B cell (primary cell): ENCODE results near the gene LSMEM2. TPM values are rescaled to one million over a fixed set of nuclear protein-coding genes. Genes with fewer than 3 reads are reported as not detected.
A peak's percentile ranks its signal among the peaks of the same experiment; 100 is the strongest.
"Not testable (repeated sequence)": the region's sequence is repeated elsewhere in the genome, so short reads cannot be mapped to it uniquely, and the experiment has no call there.

Source experiments
- ATAC-seq: fragments of 200-7000 bp; cut with Tn5 transposase; one replicate; pipeline ENCODE4 v1.10.0; 2021; ENCODE audit warnings: low read depth, mild to moderate bottlenecking, moderate number of reproducible peaks, moderate library complexity
- CTCF ChIA-PET: fragments of 350-600 bp; sonication (Branson Sonifier 250); formaldehyde crosslinking; loops from one replicate; lab custom pipeline; 2021; ENCODE audit warnings: antibody characterized with exemption, inconsistent platforms; lab: Charles Lee
- POLR2A ChIA-PET: fragments of 350-600 bp; sonication (Branson Sonifier 250); formaldehyde crosslinking; loops from one replicate; lab custom pipeline; 2021; ENCODE audit warnings: antibody characterized with exemption; lab: Charles Lee
- DNase-seq: peaks from one replicate; pipeline ENCODE4 v3.0.0; 2013
- H2AFZ ChIP-seq: 2 replicates; pipeline ENCODE4 v1.6.1; 2012; ENCODE audit warnings: mild to moderate bottlenecking, low read depth, low read length; ENCODE audit not compliant: insufficient read depth, poor library complexity, severe bottlenecking
- H3K27ac ChIP-seq, 2 donors: 1 replicate in 1 of 2; 2 replicates in 1 of 2; pipeline ENCODE4 v1.5.1; 2012 to 2013; ENCODE audit warnings: low read length in 2 of 2, mild to moderate bottlenecking in 2 of 2, moderate library complexity in 1 of 2
- H3K27me3 ChIP-seq, 4 experiments: fragments of 200-600 bp in 1 of 4; sonication (generic) in 1 of 4; replicated peaks in 1 of 4; 1 replicate in 2 of 4; 2 replicates in 2 of 4; pipeline versions ENCODE4 v1.6.1 to v1.7.0; 2013 to 2016; ENCODE audit warnings: low read length in 3 of 4, mild to moderate bottlenecking in 2 of 4, mixed read lengths in 1 of 4, moderate library complexity in 1 of 4; ENCODE audit not compliant: insufficient read depth in 4 of 4, control insufficient read depth in 3 of 4; ENCODE audit errors: control extremely low read depth in 1 of 4
- H3K36me3 ChIP-seq, 2 experiments: replicated peaks in 1 of 2; 1 replicate in 1 of 2; 2 replicates in 1 of 2; pipeline versions ENCODE4 v1.6.1 to v1.7.1; 2013; ENCODE audit warnings: low read length in 1 of 2; ENCODE audit not compliant: insufficient read depth in 2 of 2, control insufficient read depth in 1 of 2; ENCODE audit errors: control extremely low read depth in 1 of 2, extremely low read depth in 1 of 2
- H3K4me1 ChIP-seq, 2 donors: fragments of 200-600 bp in 1 of 2; sonication (generic) in 1 of 2; 1 replicate in 1 of 2; 2 replicates in 1 of 2; pipeline versions ENCODE4 v1.5.1 to v1.6.1; 2013 to 2017; ENCODE audit warnings: low read length in 2 of 2; ENCODE audit not compliant: control insufficient read depth in 2 of 2, insufficient read depth in 2 of 2
- H3K4me2 ChIP-seq: replicated peaks from 2 replicates; pipeline ENCODE3; 2012; ENCODE audit warnings: mild to moderate bottlenecking, low read depth, low read length; ENCODE audit not compliant: poor library complexity, severe bottlenecking
- H3K4me3 ChIP-seq, 5 experiments: fragments of 200-600 bp in 1 of 5; sonication (generic) in 1 of 5; 1 replicate in 3 of 5; 2 replicates in 2 of 5; pipeline versions ENCODE4 v1.5.1 to v1.7.0; 2011 to 2016; ENCODE audit warnings: low read length in 4 of 5, mild to moderate bottlenecking in 4 of 5, low read depth in 2 of 5, control low read depth in 1 of 5, moderate library complexity in 1 of 5; ENCODE audit not compliant: insufficient read depth in 1 of 5; ENCODE audit errors: control extremely low read depth in 1 of 5, extremely low read depth in 1 of 5
- H3K79me2 ChIP-seq: fragments of 200-600 bp; sonication (generic); one replicate; pipeline ENCODE4 v1.6.0; 2016; ENCODE audit warnings: low read length; ENCODE audit not compliant: control insufficient read depth, insufficient read depth
- H3K9ac ChIP-seq: fragments of 200-600 bp; sonication (generic); 2 replicates; pipeline ENCODE4 v1.6.1; 2017; ENCODE audit warnings: mild to moderate bottlenecking, low read length, moderate library complexity
- H3K9me3 ChIP-seq, 3 donors: one replicate each; pipeline versions ENCODE4 v1.6.1 to v1.7.1; 2013; ENCODE audit warnings: low read length in 2 of 3; ENCODE audit not compliant: control insufficient read depth in 2 of 3, insufficient read depth in 1 of 3; ENCODE audit errors: control extremely low read depth in 1 of 3
- H4K20me1 ChIP-seq: 2 replicates; pipeline ENCODE4 v1.6.0; 2012; ENCODE audit warnings: mild to moderate bottlenecking, low read length; ENCODE audit not compliant: insufficient read depth, control insufficient read depth, poor library complexity, severe bottlenecking
- H3K27ac Mint-ChIP-seq: one replicate; pipeline ENCODE4 v1.8.0; 2021; ENCODE audit warnings: mixed read lengths
- H3K27me3 Mint-ChIP-seq: one replicate; pipeline ENCODE4 v1.8.0; 2021; ENCODE audit warnings: mixed read lengths
- H3K4me1 Mint-ChIP-seq: one replicate; pipeline ENCODE4 v1.8.0; 2021; ENCODE audit warnings: mixed read lengths
- H3K4me3 Mint-ChIP-seq: one replicate; pipeline ENCODE4 v1.8.0; 2021; ENCODE audit warnings: mixed read lengths
- H3K9me3 Mint-ChIP-seq: one replicate; pipeline ENCODE4 v1.8.0; 2022; ENCODE audit warnings: mixed read lengths; ENCODE audit not compliant: insufficient read depth
- EZH2 ChIP-seq: IDR thresholded peaks from 2 replicates; pipeline ENCODE4 v1.6.1; 2012; ENCODE audit warnings: borderline replicate concordance, low read depth, mild to moderate bottlenecking, moderate library complexity, low read length; ENCODE audit not compliant: insufficient read depth, poor library complexity, severe bottlenecking
- WGBS: methylation state at CpG from one replicate; pipeline ENCODE4 v1.1.5; 2013; ENCODE audit warnings: missing lambda C conversion rate; ENCODE audit not compliant: insufficient coverage; 5-methylcytosine and 5-hydroxymethylcytosine counted together
- intact Hi-C: fragments of 100-400 bp; cut with micrococcal nuclease; formaldehyde crosslinking; loops from one replicate; pipeline ENCODE4 v1.10.0; 2022
- polyA plus RNA-seq: library from polyadenylated mRNA; depleted of rRNA; stranded (reverse); fragments of >200 nt; gene quantifications from 2 replicates; pipeline ENCODE4 v1.2.3, GENCODE V29; 2012
- total RNA-seq, 2 donors: library from RNA; stranded (reverse); fragments of 120-200 nt in 1 of 2; gene quantifications; 1 replicate in 1 of 2; 2 replicates in 1 of 2; pipeline versions ENCODE4 v1.2.3 to v1.2.4, GENCODE V29; 2013 to 2022
- TF ChIP-seq, protein P1 (sequence below): fragments of 200-600 bp; IDR thresholded peaks from one replicate; pipeline ENCODE4 v1.8.0; 2022; ENCODE audit warnings: antibody characterized with exemption, mild to moderate bottlenecking

LSMEM2 gene
- total and polyA plus RNA-seq, 2 donors (not counting 1 experiment from before 2014, with no cell fraction given), result not detected

DNA sequence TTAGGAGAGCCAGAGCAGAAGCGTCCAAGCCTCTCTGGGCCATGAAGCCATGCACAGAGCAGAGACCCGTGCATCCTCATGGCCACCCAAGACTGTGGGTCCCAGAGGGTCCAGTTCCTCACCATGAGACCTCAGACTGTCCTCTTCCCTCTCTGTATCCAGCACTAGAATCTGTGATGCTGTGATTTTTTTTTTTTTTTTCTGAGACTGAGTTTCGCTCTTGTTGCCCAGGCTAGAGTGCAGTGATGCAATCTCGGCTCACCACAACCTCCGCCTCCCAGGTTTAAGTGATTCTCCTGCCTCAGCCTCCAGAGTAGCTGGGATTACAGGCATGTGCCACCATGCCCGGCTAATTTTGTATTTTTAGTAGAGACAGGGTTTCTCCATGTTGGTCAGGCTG is 34.1 kb upstream of the LSMEM2 start:
- H3K27me3 ChIP-seq, ATAC-seq, intact Hi-C loops, DNase-seq, H2AFZ ChIP-seq, H3K4me3 ChIP-seq, H3K9ac ChIP-seq, H3K27me3 Mint-ChIP-seq, H3K9me3 ChIP-seq, H3K9me3 Mint-ChIP-seq, H3K4me3 Mint-ChIP-seq: not testable (repeated sequence)
- H3K27ac ChIP-seq, result peak overlapping the region in 1 of 2 donors; percentile 86
- peaks cover 70 to 96% of the 10 kb centered on the region in 2 donors for H3K4me1 ChIP-seq
- WGBS, result 81% methylated on average over 2 of the region's 6 CpGs
- peaks cover 0 to 53% of the 10 kb centered on the region in 2 experiments for H3K36me3 ChIP-seq
- Mint-ChIP-seq H3K4me1 (peaks cover 83% of the 10 kb centered on the region), H3K27ac (peak overlapping the region; percentile 83)
- ChIA-PET POLR2A (interaction anchor here (1.2 kb wide), 1 partner anchor 18 kb away, joined by 5 read pairs; no protein-coding TSS in a partner anchor), CTCF (interaction anchor here (1.8 to 27.3 kb wide), 4 partner anchors 4 to 52 kb away, joined by 12 to 596 read pairs (median 305); partner anchors contain the start of genes GNAI2 and GNAT1)
- peaks cover 100% of the 10 kb centered on the region for H3K79me2 ChIP-seq
- peak overlapping the region; percentile 24 for H3K4me2 ChIP-seq
- peaks cover 94% of the 10 kb centered on the region for H4K20me1 ChIP-seq

DNA sequence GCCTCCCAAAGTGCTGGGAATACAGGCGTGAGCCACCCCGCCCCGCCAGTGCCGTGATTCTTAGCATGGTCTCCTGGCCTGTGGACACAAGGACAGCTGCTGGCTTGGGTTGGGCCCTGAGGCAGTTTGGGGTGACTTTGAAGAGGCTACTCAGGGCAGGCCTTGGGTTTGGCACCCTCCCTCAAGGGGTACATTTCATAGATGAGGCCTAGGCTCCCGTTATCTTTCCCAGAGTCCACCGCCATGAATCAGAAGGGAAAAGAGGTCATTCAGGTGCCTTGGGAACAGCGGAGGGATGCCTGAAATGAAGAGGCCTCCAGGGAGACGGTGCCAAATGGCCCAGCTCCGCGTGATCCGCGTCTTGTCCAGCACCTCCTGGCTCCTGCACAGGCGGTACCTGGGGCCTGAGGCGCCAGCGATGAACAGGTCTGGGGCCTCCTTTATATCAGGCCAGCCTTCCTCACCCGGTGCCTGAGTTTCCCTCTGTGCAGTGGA is 33.6 kb upstream of the LSMEM2 start:
- Mint-ChIP-seq H3K27ac (peak overlapping the region; percentile 89), H3K27me3 (no peaks in the 10 kb centered on the region), H3K4me3 (peak overlapping the region; percentile 82), H3K9me3 (no peaks in the 10 kb centered on the region), H3K4me1 (peaks cover 83% of the 10 kb centered on the region)
- ChIA-PET POLR2A (no interaction called here), CTCF (interaction anchor here (3.8 to 27.3 kb wide), 3 partner anchors 3 to 13 kb away, joined by 70 to 596 read pairs (median 596); partner anchors contain the start of gene GNAI2)
- Histone ChIP-seq H3K9me3 (no peaks in the 10 kb centered on the region), H3K27me3 (no peaks in the 10 kb centered on the region), H3K9ac (peak overlapping the region; percentile 52), H3K36me3 (peaks cover 0 to 52% of the 10 kb centered on the region in 2 experiments), H2AFZ (no peak overlapping the region), H3K4me3 (peak overlapping the region in 3 of 5 experiments; percentile 37 to 50 (median 38)), H4K20me1 (peaks cover 94% of the 10 kb centered on the region), H3K4me2 (peak overlapping the region; percentile 81), H3K79me2 (peaks cover 100% of the 10 kb centered on the region), H3K4me1 (peaks cover 70 to 96% of the 10 kb centered on the region in 2 donors), H3K27ac (peak overlapping the region; percentile 76 to 86)
- DNase-seq (no peak), ATAC-seq (no peak)
- intact Hi-C loops, result no loop called here
- 85% methylated on average over 16 of the region's 16 CpGs for WGBS
- TF ChIP-seq EZH2, result no peak
- TF ChIP-seq, protein P1, sequence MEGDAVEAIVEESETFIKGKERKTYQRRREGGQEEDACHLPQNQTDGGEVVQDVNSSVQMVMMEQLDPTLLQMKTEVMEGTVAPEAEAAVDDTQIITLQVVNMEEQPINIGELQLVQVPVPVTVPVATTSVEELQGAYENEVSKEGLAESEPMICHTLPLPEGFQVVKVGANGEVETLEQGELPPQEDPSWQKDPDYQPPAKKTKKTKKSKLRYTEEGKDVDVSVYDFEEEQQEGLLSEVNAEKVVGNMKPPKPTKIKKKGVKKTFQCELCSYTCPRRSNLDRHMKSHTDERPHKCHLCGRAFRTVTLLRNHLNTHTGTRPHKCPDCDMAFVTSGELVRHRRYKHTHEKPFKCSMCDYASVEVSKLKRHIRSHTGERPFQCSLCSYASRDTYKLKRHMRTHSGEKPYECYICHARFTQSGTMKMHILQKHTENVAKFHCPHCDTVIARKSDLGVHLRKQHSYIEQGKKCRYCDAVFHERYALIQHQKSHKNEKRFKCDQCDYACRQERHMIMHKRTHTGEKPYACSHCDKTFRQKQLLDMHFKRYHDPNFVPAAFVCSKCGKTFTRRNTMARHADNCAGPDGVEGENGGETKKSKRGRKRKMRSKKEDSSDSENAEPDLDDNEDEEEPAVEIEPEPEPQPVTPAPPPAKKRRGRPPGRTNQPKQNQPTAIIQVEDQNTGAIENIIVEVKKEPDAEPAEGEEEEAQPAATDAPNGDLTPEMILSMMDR, result no peak
